Epithelial cell of esophagus (primary cell): ENCODE data around the gene IL17RB.

ENCODE experiments used
- DNase-seq: peaks from one replicate; pipeline ENCODE4 v3.0.0; 2010; ENCODE audit warnings: low read depth
- H3K4me3 ChIP-seq: 2 replicates; pipeline ENCODE4 v1.5.1; 2011; ENCODE audit warnings: mild to moderate bottlenecking, low read length, control low read depth
- CTCF ChIP-seq: IDR thresholded peaks from 2 replicates; pipeline ENCODE4 v1.5.1; 2011; ENCODE audit warnings: low read depth, mild to moderate bottlenecking, low read length, control low read depth, inconsistent platforms; ENCODE audit not compliant: insufficient read depth; ENCODE audit errors: missing control alignments

The IL17RB gene

GRCh38 chr3:53807117-53807810 is 39.1 kb upstream of the IL17RB start:
- no peak overlapping the region for H3K4me3 ChIP-seq
- DNase-seq: no peak
- no peak for TF ChIP-seq CTCF

GRCh38 chr3:53808496-53808895 is 37.9 kb upstream of the IL17RB start:
- no peak for DNase-seq
- no peak for TF ChIP-seq CTCF
- H3K4me3 ChIP-seq: no peak overlapping the region

GRCh38 chr3:53809267-53809666 is 37.1 kb upstream of the IL17RB start:
- no peak for TF ChIP-seq CTCF
- DNase-seq: no peak
- no peak overlapping the region for H3K4me3 ChIP-seq

GRCh38 chr3:53809764-53810400 is 36.5 kb upstream of the IL17RB start:
- no peak for TF ChIP-seq CTCF
- no peak for DNase-seq
- no peak overlapping the region for H3K4me3 ChIP-seq

GRCh38 chr3:53811143-53811927 is 35.0 kb upstream of the IL17RB start:
- H3K4me3 ChIP-seq: no peak overlapping the region
- no peak for TF ChIP-seq CTCF
- no peak for DNase-seq

- H3K4me3 ChIP-seq: no peak overlapping the region
- no peak for DNase-seq
- TF ChIP-seq CTCF: no peak
Measured at GRCh38 chr3:53812434-53812833, 33.9 kb upstream of the IL17RB start.
